HepG2 (cell line): ENCODE measurements around the gene H2AZ2. TPM values are rescaled to one million over a fixed set of nuclear protein-coding genes. Genes with fewer than 3 reads are reported as not detected.

ENCODE experiments used
- ATF4 ChIP-seq, 2 experiments: fragments of 450-650 bp in 1 of 2; sonication (generic) in 1 of 2; formaldehyde crosslinking; IDR thresholded peaks; 2 replicates each; pipeline versions ENCODE4 v1.5.0 to v1.8.0; 2020 to 2022; ENCODE audit warnings: mild to moderate bottlenecking in 1 of 2, missing genetic modification reagents in 1 of 2
- ELK4 ChIP-seq: sonication (generic); formaldehyde crosslinking; IDR thresholded peaks from 2 replicates; pipeline ENCODE4 v1.9.0; 2021; ENCODE audit warnings: missing genetic modification reagents, borderline replicate concordance
- EP300 ChIP-seq, 3 experiments: sonication (generic) in 1 of 3; formaldehyde crosslinking in 1 of 3; IDR thresholded peaks; 2 replicates each; pipeline versions ENCODE4 v1.5.1 to v1.6.1; 2011 to 2020; ENCODE audit warnings: low read depth in 2 of 3, low read length in 2 of 3, borderline replicate concordance in 1 of 3, improper control_type of control experiment in 1 of 3, mild to moderate bottlenecking in 1 of 3, missing genetic modification reagents in 1 of 3, moderate library complexity in 1 of 3
- HNF4G ChIP-seq, 2 experiments: sonication (generic) in 1 of 2; formaldehyde crosslinking in 1 of 2; IDR thresholded peaks; 2 replicates each; pipeline versions ENCODE4 v1.4.0 to v1.6.1; 2011 to 2020; ENCODE audit warnings: borderline replicate concordance in 2 of 2, low read depth in 2 of 2, mild to moderate bottlenecking in 2 of 2, low read length in 1 of 2, missing genetic modification reagents in 1 of 2, moderate library complexity in 1 of 2
- HOXD1 ChIP-seq: sonication (generic); formaldehyde crosslinking; IDR thresholded peaks from 2 replicates; pipeline ENCODE4 v1.5.0; 2020; ENCODE audit warnings: missing genetic modification reagents
- MED8 ChIP-seq: sonication (generic); formaldehyde crosslinking; IDR thresholded peaks from 2 replicates; pipeline ENCODE4 v1.8.1; 2023; ENCODE audit warnings: mild to moderate bottlenecking, missing genetic modification reagents; ENCODE audit not compliant: insufficient replicate concordance
- MEIS1 ChIP-seq: sonication (generic); formaldehyde crosslinking; IDR thresholded peaks from 2 replicates; pipeline ENCODE4 v1.9.0; 2021; ENCODE audit warnings: mild to moderate bottlenecking, missing genetic modification reagents, moderate library complexity, borderline replicate concordance
- MXD1 ChIP-seq: sonication (generic); formaldehyde crosslinking; IDR thresholded peaks from 2 replicates; pipeline ENCODE4 v1.4.0; 2020; ENCODE audit warnings: mild to moderate bottlenecking, missing genetic modification reagents
- PAWR ChIP-seq: sonication (generic); formaldehyde crosslinking; IDR thresholded peaks from 2 replicates; pipeline ENCODE4 v1.4.0; 2020; ENCODE audit warnings: missing genetic modification reagents, mild to moderate bottlenecking, borderline replicate concordance
- TBX3 ChIP-seq: fragments of 450-650 bp; IDR thresholded peaks from 2 replicates; pipeline ENCODE4 v1.6.1; 2017; ENCODE audit warnings: antibody characterized with exemption, mild to moderate bottlenecking, inconsistent platforms, borderline replicate concordance
- TEAD2 ChIP-seq: sonication (generic); formaldehyde crosslinking; IDR thresholded peaks from 2 replicates; pipeline ENCODE4 v1.9.0; 2021; ENCODE audit warnings: missing genetic modification reagents
- ZBTB39 ChIP-seq: sonication (generic); formaldehyde crosslinking; IDR thresholded peaks from 2 replicates; pipeline ENCODE4 v1.5.0; 2020; ENCODE audit warnings: missing genetic modification reagents
- ZFP82 ChIP-seq: sonication (generic); formaldehyde crosslinking; IDR thresholded peaks from 2 replicates; pipeline ENCODE4 v1.5.1; 2020; ENCODE audit warnings: mild to moderate bottlenecking, missing genetic modification reagents, borderline replicate concordance
- ZNF335 ChIP-seq: sonication (generic); formaldehyde crosslinking; IDR thresholded peaks from 2 replicates; pipeline ENCODE4 v1.4.0; 2020; ENCODE audit warnings: missing genetic modification reagents
- ZNF446 ChIP-seq: sonication (generic); formaldehyde crosslinking; IDR thresholded peaks from 2 replicates; pipeline ENCODE4 v1.5.0; 2020; ENCODE audit warnings: mild to moderate bottlenecking, missing genetic modification reagents
- ZNF468 ChIP-seq: sonication (generic); formaldehyde crosslinking; IDR thresholded peaks from 2 replicates; pipeline ENCODE4 v1.8.0; 2022; ENCODE audit warnings: mild to moderate bottlenecking, moderate library complexity, missing genetic modification reagents
- ZNF552 ChIP-seq: sonication (generic); formaldehyde crosslinking; IDR thresholded peaks from 2 replicates; pipeline ENCODE4 v1.9.0; 2022; ENCODE audit warnings: missing genetic modification reagents, mild to moderate bottlenecking, borderline replicate concordance
- ZNF558 ChIP-seq: sonication (generic); formaldehyde crosslinking; IDR thresholded peaks from 2 replicates; pipeline ENCODE4 v1.9.0; 2022; ENCODE audit warnings: mild to moderate bottlenecking, missing genetic modification reagents, borderline replicate concordance
- ZNF572 ChIP-seq: sonication (generic); formaldehyde crosslinking; IDR thresholded peaks from 2 replicates; pipeline ENCODE4 v1.5.1; 2020; ENCODE audit warnings: mild to moderate bottlenecking, missing genetic modification reagents
- ZNF614 ChIP-seq: IDR thresholded peaks from 2 replicates; pipeline ENCODE4 v1.6.1; 2018; ENCODE audit warnings: missing biosample characterization, missing genetic modification reagents, inconsistent platforms, borderline replicate concordance
- ZNF616 ChIP-seq: sonication (generic); formaldehyde crosslinking; IDR thresholded peaks from 2 replicates; pipeline ENCODE4 v1.5.0; 2020; ENCODE audit warnings: low read depth, mild to moderate bottlenecking, missing genetic modification reagents
- ZNF792 ChIP-seq: IDR thresholded peaks from 2 replicates; pipeline ENCODE4 v1.6.1; 2016
- polyA plus RNA-seq, 8 experiments: library from polyadenylated mRNA; depleted of rRNA in 3 of 8; stranded (reverse) in 7 of 8; unstranded in 1 of 8; fragments of >200 nt; fragmentation: Illumina TruSeq in 4 of 8; extraction: Trizol in 4 of 8; gene quantifications; 2 replicates each; pipeline versions ENCODE4 v1.2.1 to v1.2.3, GENCODE V29; 2011 to 2016; ENCODE audit warnings: low read depth in 4 of 8, missing spikeins in 1 of 8, mixed read lengths in 1 of 8; ENCODE audit not compliant: insufficient read depth in 1 of 8
- total RNA-seq, 5 experiments: library from RNA; depleted of rRNA; stranded (reverse); fragments of >200 nt; fragmentation: Illumina TruSeq; extraction: Trizol; gene quantifications; 2 replicates each; pipeline ENCODE4 v1.2.3, GENCODE V29; 2016; ENCODE audit warnings: low read depth in 1 of 5

The H2AZ2 gene
- total and polyA plus RNA-seq, 2 of the 13 experiments (the other 11 are each of a cell fraction or from before 2014, with no cell fraction given), result 121 to 223 TPM

- TF ChIP-seq MEIS1 (CRISPR knock-in tag), result peak; percentile 28
- peak; percentile 0; the same call in 1 of the 2 replicates for TF ChIP-seq ZNF552
- TF ChIP-seq ATF4 (CRISPR knock-in tag; IDR thresholded peaks at IDR 0.05), result peak in 1 of 2 experiments; percentile 79; a peak in 1 of 4 replicates
- TF ChIP-seq ZNF558, result no peak; the same call in 1 of the 2 replicates
- TF ChIP-seq TEAD2 (CRISPR knock-in tag), result 0 out of 2 replicates have a peak, but pooled peaks have one; percentile 25
- TF ChIP-seq ZBTB39 (CRISPR knock-in tag), result peak; percentile 59; the same call in 1 of the 2 replicates
- TF ChIP-seq ZNF572, result 0 out of 2 replicates have a peak, but pooled peaks have one; percentile 27
- no peak; the same call in 1 of the 2 replicates for TF ChIP-seq ZNF335
- peak; percentile 52; the same call in 1 of the 2 replicates for TF ChIP-seq MXD1
- TF ChIP-seq ZNF792 (CRISPR knock-in tag), result no peak; the same call in 1 of the 2 replicates
- no peak; a peak in 1 of 4 replicates for TF ChIP-seq EP300 (IDR thresholded peaks at IDR 0.05; ENCODE audit: low read depth in 2 of 2, low read length in 2 of 2)
- no peak for TF ChIP-seq EP300 (CRISPR knock-in tag; IDR thresholded peaks at IDR 0.05; ENCODE audit: borderline replicate concordance)
- peak; percentile 80; the same call in 1 of the 2 replicates for TF ChIP-seq ZNF616
- TF ChIP-seq HOXD1 (CRISPR knock-in tag), result peak; percentile 48; the same call in 1 of the 2 replicates
- no peak for TF ChIP-seq PAWR (CRISPR knock-in tag)
- peak; percentile 86; the same call in 1 of the 2 replicates for TF ChIP-seq ZFP82 (CRISPR knock-in tag)
- 0 out of 2 replicates have a peak, but pooled peaks have one; percentile 12 for TF ChIP-seq ZNF614 (CRISPR knock-in tag)
- TF ChIP-seq HNF4G (IDR thresholded peaks at IDR 0.05; ENCODE audit: borderline replicate concordance, low read depth, low read length), result peak; percentile 42; the same call in 1 of the 2 replicates
- TF ChIP-seq HNF4G (CRISPR knock-in tag; IDR thresholded peaks at IDR 0.05; ENCODE audit: borderline replicate concordance, low read depth), result 0 out of 2 replicates have a peak, but pooled peaks have one; percentile 38
- TF ChIP-seq ZNF446 (CRISPR knock-in tag), result 0 out of 2 replicates have a peak, but pooled peaks have one; percentile 28
- no peak; the same call in 1 of the 2 replicates for TF ChIP-seq ZNF468 (CRISPR knock-in tag)
- TF ChIP-seq MED8 (CRISPR knock-in tag), result peak; percentile 69
- TF ChIP-seq ELK4 (CRISPR knock-in tag), result peak; percentile 73; the same call in 1 of the 2 replicates
- peak; percentile 54; the same call in 1 of the 2 replicates for TF ChIP-seq TBX3
Measured at GRCh38 chr7:44796504-44797328, 51.2 kb downstream of the H2AZ2 start, which contains the start of gene PPIA (continued).
